DMS53 treated with DMSO at 0.1 percent for 48 hours (cell line): ENCODE data around the gene TENT5C.
"Not testable (repeated sequence)": the region's sequence is repeated elsewhere in the genome, so short reads cannot be mapped to it uniquely, and the experiment has no call there.

ENCODE experiments used
- DNase-seq: peaks from one replicate; lab custom pipeline; 2025; ENCODE audit not compliant: unreplicated experiment; lab: John Stamatoyannopoulos, UW

TENT5C gene

DNA sequence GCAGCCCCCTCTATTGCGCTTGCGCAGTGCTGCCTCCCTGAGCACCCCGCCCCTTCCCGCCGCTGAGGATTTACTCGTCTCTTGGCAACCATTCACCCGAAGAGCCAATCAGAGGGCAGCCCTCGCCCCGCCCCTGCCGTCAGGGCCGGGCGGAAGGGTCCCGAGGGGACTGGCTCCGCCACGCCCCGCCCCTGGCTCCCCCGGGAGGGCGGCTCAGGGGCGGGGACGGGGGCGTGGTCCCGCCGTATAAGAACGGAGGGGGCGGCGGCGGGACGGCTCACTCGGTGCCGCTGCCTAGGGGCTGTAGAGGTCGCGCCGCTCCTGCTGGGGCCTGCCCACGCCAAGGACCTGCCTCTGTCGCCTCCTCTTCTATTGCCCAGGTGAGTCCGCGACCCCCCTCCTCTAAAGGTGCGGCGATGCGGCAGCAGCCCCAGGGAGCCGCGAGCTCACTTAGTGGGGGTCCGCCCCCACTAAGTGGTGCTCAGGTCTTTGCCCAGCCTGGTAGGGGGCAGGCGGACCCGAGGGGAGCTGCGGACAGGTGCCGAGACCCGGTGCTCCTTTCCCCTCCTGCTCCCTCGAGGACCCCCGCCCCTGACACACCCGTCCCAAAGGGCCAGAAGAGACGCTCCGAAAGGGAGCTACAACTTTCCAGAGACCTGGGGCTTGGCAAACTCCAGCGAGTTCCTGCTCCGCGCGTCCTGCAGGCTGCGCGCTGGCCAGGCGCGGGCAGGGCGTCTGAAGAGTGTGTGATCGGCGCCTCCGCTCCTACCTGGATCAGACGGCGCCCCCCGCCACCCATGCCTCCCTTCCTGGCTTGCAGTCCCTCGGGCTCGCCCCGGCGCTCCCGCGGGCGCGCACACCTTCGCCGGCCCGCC, at the start of gene TENT5C:
Gene TENT5C, plus strand, starts transcription at position 275 of the 875 bp plus-strand sequence. CDS start 16,821 bp downstream, outside the sequence.
- peak; percentile 54 for DNase-seq

DNA sequence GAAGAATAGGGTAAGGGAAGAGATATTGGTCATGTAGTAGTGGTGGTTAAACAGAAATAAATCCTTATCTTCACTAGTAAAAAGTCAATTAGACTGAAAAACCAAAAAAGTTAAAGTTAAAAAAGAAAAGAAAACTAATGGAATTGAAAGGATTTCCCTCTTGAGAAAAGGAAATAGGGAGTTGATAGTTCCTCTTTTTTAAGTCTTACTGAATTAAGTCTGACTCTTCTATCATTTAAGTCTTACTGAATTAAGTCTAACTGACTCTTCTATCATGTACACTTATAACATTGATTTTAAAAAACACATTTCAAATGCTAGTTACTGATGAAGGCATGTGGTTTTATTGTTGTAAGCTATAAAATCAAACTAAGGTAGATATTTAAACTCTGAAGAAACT, 49.5 kb upstream of the TENT5C start:
- DNase-seq, result no peak

DNA sequence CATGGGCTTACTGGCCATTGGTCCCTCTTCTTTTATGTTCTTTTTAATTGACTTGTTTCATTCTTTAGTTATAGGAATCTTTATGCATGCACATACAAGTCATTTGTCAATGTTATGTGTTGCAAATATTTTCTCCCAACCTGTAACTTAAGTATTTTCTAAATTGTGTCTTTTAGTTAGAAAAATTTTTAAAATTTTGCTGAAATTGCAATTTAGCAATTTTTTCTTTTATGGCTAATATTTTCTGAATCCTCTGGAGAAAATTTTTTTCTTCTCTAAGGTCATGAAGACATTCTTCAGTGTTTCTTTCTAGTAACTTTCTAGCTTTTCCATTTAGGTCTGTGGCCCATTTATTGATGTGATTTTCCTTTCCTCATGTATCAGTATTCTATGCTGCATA, 48.9 kb upstream of the TENT5C start:
- DNase-seq, result no peak

DNA sequence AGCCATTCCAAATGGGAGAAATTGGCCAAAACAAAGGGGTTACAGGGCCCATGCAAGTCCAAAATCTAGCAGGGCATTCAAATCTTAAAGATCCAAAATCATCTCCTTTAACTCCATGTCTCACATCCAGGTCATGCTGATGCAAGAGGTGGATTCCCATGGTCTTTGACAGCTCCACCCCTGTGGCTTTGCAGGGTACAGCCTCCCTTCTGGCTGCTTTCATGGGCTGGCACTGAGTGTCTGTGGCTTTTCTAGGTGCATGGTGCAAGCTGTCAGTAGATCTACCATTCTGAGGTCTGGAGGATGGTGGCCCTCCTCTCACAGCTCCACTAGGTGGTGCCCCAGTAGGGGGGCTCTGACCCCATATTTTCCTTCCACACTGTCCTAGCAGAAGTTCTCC, 47.4 kb upstream of the TENT5C start:
- DNase-seq, result not testable (repeated sequence)

DNA sequence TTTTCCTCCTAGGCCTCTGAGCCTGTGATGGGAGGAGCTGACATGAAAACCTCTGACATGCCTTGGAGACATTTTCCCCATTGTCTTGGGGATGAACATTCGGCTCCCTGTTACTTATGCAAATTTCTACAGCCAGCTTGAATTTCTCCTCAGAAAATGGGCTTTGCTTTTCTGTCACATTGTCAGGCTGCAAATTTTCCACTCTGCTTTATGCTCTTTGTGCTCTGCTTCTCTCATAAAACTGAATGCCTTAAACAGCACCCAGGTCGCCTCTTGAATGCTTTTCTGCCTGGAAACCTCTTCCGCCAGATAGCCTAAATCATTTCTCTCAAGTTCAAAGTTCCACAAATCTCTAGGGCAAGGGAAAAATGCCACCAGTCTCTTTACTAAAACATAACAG, 46.7 kb upstream of the TENT5C start:
- no peak for DNase-seq

DNA sequence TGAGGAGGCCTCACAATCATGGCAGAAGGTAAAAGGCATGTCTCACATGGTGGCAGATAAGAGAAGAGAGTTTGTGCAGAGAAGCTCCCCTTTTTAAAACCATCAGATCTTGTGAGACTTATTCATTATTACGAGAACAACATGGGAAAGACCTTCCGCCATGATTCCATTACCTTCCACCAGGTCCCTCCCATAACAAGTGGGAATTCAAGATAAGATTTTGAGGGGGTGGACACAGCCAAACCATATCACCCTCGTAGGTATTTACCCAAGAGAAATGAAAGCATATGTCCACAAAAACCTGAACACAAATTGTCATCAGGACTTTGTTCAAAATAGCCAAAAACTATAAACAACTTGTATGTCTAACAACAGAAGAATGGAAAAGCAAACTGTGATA, 45.9 kb upstream of the TENT5C start:
- no peak for DNase-seq

DNA sequence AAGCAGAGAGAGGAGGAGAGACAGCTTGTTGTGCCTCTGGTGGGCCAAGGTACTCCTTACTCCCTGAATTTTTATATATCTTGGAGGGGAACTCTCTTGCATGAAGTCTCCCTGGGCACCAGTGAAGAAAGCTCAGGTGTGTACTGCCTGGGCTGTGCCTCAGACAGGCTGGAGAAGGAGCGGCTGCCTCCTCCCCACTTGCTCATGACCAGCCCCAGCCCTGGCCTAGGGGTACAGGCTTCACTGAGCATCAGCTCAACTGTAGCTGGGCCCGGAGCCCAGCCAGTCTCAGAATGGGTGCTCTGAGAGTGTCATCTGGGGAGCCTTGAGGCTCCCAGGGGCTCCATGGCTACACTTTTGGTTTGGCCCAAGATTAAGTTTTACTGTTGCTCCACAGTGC, 44.8 kb upstream of the TENT5C start:
- no peak for DNase-seq

DNA sequence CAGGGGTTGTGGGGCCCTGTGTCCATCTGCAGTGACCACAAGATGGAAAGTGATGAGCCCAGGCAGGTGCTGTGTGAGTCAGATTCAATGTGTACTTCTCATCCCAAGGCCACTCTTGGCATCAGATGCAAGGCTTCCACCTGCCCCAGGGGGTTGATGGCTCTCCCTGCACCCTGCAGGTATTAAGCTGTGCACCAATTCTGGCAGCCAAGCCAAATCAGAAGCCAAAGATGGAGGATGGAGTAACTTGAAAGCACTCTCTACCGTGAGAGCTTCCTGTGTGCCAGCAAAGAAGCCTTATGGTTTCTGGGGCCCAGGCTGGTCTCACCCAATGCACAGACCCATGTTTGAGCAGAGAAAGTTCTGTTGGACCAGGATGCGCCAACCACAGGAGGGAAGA, 44.3 kb upstream of the TENT5C start:
- no peak for DNase-seq

DNA sequence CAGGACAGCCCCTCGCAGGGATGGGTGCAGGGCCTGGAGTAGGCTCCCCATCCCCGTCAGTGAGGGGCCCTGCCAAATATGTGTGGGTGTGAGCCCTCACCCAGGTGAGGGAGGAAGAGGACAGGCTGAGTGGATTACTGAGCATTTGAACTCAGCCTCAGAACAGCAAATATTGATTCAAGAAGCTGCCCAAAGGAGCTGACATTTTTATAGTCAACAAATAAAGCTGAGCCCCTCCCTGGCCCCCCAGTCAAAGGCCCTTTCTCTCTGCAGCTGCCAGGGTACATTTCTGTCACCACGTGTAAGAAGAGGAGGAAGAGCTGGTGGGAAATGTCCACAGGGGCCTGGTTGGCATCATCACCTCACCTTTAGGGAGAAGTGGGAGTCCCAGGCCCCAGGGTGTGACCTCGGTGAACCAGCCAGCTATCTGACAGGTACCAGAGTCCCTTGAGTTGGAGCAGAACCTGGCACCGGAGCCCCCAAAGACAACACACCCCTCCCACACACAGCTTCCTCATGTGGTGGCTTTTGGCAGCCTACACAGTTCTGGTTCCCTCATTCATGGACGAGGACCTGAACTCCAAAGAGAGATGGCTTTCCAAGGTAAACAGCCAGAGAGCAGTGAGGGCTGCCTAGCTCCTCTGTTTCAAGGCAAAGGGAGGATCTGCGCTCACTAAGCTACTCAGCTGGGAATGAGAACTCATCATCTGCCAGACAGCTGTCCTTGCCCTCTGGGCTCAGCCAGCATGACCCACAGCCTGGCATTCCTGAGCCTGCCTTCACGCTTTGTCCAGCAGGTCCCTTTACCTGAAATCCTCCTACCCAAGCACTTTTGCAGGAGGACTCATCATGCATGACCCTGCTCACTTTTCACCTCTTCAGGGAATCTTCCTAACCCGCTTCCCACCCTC, 43.0 kb upstream of the TENT5C start:
- DNase-seq, result peak; percentile 31

DNA sequence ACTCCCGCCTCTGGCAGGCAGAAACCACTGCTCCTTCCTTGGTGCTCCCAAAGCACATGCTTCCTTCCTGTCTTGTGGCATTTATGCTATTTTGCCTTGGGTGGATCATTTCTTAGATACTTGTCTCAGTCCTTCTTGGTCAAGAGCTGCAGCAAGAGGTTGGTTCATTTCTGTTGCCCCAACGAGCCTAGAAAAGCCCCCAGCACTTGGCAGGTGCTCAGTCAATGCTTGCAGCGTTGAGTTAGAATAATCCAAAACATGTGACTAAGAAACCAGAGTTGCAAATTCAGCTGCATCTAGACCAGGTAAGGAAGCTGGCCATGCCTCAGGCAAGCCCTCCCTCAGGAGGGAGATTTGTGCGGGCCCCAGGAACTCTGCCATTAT, 42.4 kb upstream of the TENT5C start:
- DNase-seq, result no peak

DNA sequence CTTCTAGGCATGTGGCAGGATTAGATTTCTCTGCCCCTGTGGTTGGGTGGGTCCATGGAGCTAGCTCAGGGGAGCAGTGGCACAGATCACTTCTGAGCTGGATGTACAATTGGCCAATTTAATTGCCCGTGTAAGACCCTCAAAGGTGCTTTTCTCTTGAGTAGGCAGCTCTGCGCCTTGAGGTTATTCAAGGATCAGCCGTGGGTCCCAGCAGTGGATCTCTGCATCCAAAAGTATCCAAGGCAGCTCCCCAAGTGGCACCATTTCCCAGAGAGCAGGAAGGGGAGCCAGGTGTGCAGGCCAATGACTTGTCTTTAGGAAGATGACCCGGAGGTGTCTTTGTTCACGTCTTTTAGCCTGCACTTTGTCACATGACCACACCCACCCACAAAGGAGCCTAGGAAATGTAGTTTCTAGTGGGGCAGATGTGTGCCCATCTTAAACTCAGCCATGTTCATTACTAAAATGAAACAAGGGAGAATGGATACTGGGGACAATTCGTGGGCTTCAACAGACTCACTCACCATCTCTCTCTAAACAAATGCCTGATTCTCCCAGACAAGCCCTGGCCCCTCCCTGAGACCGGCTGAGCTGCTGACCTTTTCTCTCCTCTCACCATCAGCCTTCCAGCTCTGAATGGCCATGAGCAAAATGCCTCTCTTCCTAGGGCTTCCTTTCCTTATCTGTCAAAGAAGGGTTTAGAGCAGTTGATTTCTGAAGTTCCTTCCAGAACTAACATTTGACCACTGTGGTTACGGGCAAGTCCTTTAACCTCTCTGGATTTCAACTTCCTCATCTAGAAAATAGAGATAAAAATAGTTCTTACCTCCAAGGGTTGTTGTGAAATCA, 41.4 kb upstream of the TENT5C start:
- no peak for DNase-seq

DNA sequence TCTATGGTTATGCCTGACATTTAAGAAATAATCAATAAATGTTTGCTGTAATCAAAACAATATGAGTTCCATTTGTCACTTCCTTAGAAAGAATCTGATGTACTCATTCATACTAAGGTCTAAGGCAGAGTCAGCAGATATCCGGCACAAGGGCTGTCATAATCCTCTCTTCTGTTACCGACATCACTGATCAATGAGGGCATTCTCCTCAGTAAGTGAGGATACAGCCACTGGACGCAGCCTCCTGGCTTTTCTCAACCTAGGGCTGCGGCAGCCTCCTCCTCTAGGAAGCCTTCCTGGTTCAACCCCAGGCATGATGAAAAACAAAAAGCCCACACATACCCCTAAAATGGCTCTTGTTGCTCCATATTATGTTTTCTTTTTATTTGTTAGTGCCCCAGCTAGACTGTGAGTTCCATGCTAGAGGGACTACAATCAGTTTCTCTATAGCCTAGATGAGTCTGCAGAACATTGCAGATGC, 40.7 kb upstream of the TENT5C start:
- no peak for DNase-seq

DNA sequence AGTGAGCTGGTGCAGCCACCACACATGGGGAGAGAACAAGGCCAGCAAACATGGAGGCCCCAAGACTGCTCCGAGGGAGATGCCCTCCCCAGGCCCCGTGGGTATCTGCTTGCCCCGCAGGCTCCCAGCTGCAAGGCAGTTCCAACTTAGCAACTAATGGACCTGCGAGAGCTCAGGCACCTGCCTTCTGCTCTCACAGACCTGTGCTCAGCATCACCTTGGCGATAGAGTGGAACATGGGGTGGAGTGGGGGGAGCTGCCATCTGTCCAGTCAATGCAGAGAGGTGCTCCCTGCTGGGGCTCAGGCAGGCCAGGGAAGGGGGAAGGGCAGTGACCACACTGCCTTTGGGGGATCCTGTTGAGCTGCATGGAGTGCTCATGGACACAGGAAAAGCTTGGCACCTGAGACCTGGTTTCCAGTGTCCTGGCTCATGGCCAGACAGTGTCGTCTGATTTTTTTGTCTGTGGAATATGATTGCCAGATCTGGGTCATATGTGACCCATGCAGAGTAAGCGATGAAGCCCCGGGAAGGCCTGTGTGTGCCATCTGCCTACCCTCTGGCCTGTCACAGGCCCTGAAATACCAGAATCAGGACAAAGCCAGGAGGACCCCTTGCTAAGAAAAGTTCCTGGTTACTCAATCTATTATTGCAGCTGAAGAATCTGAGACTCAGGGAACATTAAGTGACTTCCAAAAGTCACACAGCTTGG, 39.9 kb upstream of the TENT5C start:
- no peak for DNase-seq

DNA sequence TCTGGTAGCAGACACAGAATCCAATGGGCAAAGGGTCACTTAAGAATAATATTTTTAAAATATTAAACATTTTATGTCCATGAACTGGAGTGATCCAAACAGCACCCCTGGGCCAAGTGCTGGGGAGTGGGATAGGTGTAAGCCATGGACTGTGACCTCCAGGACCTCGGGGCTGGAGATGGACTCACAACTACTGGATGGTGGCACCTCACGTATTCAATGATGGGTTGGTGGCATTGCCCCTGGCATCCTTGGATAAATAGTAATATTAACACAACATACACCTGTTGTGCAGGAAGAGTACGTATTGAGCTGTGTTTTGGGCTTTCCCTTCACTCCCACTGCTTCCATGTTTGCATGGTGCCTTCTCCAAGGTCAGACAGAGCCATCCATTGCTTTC, 39.3 kb upstream of the TENT5C start:
- DNase-seq, result no peak

DNA sequence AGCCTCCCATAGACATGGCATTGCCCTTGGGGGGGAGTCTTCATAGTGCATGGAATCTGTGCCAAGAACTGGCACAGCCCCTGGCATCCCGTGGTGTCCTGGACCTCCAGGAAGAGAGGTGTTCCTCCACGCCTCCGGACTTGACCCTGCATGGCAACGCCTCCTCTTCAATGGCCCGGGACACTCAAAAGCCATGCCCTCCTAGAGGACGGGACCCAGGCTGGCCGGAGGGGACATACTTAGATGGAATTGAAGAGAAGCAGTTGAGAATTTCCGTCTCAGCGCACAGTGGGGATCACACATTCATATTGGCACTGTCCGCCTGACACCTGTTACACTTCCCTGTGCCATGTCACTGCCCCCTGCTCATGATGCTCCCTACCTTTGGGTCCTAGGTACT, 38.4 kb upstream of the TENT5C start:
- DNase-seq, result no peak

DNA sequence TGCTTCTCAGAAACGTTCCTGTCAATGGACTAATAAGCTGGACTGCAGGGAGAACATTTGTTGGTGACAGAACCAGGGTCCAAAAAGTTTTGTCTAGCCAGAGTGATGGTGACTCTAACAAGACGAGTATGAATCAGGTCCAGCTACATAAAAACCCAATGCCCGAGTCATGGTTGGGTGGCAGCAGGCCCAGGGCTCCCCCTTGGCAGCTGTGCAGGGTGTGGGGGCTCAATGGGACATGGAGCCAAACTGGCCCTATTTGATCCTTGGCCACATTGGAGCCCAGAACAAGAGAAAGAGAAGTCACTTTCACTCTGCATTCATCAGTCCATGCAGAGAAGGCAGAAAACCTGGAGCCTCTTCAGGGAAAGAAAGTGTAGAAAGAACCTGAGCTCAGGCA, 37.9 kb upstream of the TENT5C start:
- DNase-seq, result no peak

DNA sequence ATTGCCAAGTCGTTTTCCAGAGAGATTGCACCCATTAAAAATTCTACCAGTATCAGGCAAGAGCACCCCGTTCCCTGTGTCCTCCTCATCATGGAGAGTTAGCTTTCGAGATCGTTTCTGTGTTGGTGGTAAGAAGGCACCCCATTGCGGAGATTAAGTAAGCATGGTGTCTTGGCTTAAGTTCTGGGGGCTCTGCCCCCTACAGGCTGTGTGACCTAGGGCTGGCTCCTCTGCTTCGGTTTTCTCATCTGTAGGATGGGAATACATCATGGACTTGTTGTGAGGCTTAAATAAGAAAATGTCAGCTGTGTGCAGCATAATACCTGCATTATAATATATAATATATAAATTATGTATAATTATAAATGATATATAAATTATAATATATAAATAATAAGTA, 36.8 kb upstream of the TENT5C start:
- DNase-seq, result no peak

DNA sequence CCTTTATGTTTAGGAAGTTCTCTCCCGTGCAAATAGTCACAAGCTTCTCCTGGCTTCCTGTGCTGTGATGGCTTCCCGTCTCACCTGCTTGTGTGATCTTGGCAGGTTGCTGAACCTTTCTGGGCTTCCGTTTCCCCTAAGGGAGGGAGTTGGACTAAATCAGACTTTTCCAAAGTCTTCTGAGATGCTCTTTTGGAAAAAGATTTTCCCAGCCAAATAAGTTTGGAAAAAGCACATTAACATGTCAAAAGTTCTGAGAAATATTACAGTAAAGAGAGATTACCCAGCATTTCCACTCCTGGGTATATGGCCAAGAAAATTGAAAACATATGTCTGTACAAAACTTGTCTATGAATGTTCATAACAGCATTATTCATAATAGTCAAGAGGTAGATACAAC, 36.0 kb upstream of the TENT5C start:
- no peak for DNase-seq

DNA sequence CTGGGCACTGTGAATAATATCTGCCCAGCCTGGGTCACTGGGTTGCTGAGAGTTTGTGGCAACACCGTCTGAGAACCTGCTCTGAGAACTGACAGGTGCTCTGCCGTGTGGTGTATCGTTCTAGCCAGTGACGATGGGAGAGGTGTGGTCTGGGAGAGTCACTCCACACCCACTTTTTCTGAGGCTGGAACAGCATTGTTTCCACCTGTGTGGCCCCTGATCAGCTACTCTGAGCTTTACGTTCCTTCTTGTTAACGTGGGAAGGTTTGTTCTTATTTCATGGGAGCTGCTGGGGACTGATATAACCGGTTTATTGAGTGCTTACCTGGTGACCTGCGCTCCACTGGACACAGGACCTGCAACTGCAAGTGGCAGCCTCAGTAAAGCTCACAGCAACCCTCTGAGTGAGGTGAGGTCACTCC, 34.8 kb upstream of the TENT5C start:
- DNase-seq, result peak; percentile 79

DNA sequence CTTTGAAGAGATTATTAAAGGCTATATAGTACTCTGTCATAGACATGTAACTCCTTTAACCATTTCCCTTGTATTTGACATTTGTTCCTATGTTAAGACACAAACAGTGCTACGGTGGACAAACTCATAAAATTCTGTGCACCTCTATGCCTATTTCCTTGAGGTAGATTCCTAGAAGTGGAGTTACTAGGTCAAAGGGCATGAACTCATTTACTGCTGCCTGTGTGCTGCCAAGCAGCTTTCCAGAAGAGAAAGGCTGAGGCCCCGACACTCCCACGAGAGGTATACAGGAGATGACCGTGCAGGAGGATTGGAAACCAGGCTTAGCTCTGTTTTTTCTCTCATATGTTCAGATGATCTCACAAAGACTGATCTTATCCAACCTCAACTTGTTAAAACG, 34.4 kb upstream of the TENT5C start:
- no peak for DNase-seq
